HCT116 (cell line): Measurements from ENCODE around the gene KIAA0930.

Source experiments
- CTCF ChIP-seq, 3 experiments: fragments of 200-600 bp in 1 of 3; sonication (generic) in 1 of 3; IDR thresholded peaks in 2 of 3; conservative IDR thresholded peaks in 1 of 3; 2 replicates each; pipeline ENCODE4 v1.5.1; 2012 to 2017; ENCODE audit warnings: low read depth in 2 of 3, low read length in 2 of 3, antibody characterized with exemption in 1 of 3, borderline replicate concordance in 1 of 3, control low read depth in 1 of 3, mild to moderate bottlenecking in 1 of 3, mixed read lengths in 1 of 3, mixed run types in 1 of 3, moderate library complexity in 1 of 3; ENCODE audit not compliant: insufficient read depth in 1 of 3
- EZH2 ChIP-seq: fragments of 200-600 bp; sonication (generic); IDR thresholded peaks from 2 replicates; pipeline ENCODE4 v1.6.1; 2017; ENCODE audit warnings: antibody characterized with exemption, mixed run types
- EZH2phosphoT487 ChIP-seq: fragments of 200-600 bp; IDR thresholded peaks from 2 replicates; pipeline ENCODE4 v1.6.1; 2018; ENCODE audit warnings: antibody characterized with exemption, borderline replicate concordance
- FOSL1 ChIP-seq: IDR thresholded peaks from 2 replicates; pipeline ENCODE4 v1.6.1; 2012; ENCODE audit warnings: low read depth
- MAX ChIP-seq: IDR thresholded peaks from 2 replicates; pipeline ENCODE4 v1.6.1; 2012
- POLR2A ChIP-seq: IDR thresholded peaks from 2 replicates; pipeline ENCODE4 v1.7.0; 2011; ENCODE audit warnings: borderline replicate concordance; ENCODE audit not compliant: insufficient read depth, insufficient read length; ENCODE audit errors: extremely low read depth
- POLR2AphosphoS5 ChIP-seq: IDR thresholded peaks from 2 replicates; pipeline ENCODE4 v1.6.1; 2011; ENCODE audit warnings: mild to moderate bottlenecking, low read depth, low read length, moderate library complexity
- REST ChIP-seq: IDR thresholded peaks from 2 replicates; pipeline ENCODE4 v1.6.1; 2012; ENCODE audit warnings: low read depth
- YY1 ChIP-seq: IDR thresholded peaks from 2 replicates; pipeline ENCODE4 v1.6.1; 2011; ENCODE audit warnings: low read length, low read depth, moderate library complexity, mild to moderate bottlenecking; ENCODE audit not compliant: insufficient replicate concordance; ENCODE audit errors: extremely low read depth
- ZFX ChIP-seq: fragments of 450-650 bp; IDR thresholded peaks from 2 replicates; pipeline ENCODE4 v1.6.1; 2017

- no peak for TF ChIP-seq POLR2AphosphoS5
- no peak for TF ChIP-seq CTCF (IDR thresholded peaks at IDR 0.05 in 2 of 3, conservative IDR thresholded peaks at IDR 0.05 in 1 of 3; ENCODE audit: borderline replicate concordance in 1 of 3, insufficient read depth in 1 of 3, low read depth in 2 of 3, low read length in 2 of 3)
- no peak for TF ChIP-seq POLR2A
- no peak for TF ChIP-seq MAX
- TF ChIP-seq EZH2, result no peak
- no peak for TF ChIP-seq YY1
- no peak for TF ChIP-seq FOSL1
- TF ChIP-seq REST, result no peak
- no peak for TF ChIP-seq EZH2phosphoT487
- no peak for TF ChIP-seq ZFX
These were observed 85.4 kb downstream of the KIAA0930 start for GRCh38 chr22:45155050-45155840.
